K562 (cell line): Measurements from ENCODE around the gene TNPO3. TPM values are rescaled to one million over a fixed set of nuclear protein-coding genes. Genes with fewer than 3 reads are reported as not detected.
A peak's percentile ranks its signal among the peaks of the same experiment; 100 is the strongest.

Experiments used
- ATAC-seq: fragments of 200-7000 bp; cut with Tn5 transposase; 3 replicates; pipeline ENCODE4 v1.9.1; 2020; ENCODE audit warnings: moderate library complexity
- BruUV-seq: library from RNA; stranded (reverse); fragments of 400-500 nt; replicated peaks from 2 replicates; lab custom pipeline; 2021; lab: Mats Ljungman, UMichigan
- CTCF ChIA-PET: fragments of 300-600 bp; formaldehyde crosslinking; extraction: SDS; loops from one replicate; lab custom pipeline; 2021; ENCODE audit warnings: low intra/inter-chr PET ratio; lab: Yijun Ruan, JAX
- POLR2A ChIA-PET: fragments of 300-600, 350-650 bp; sonication (Branson Sonifier 250); formaldehyde crosslinking; extraction: SDS; loops from one replicate; lab custom pipeline; 2021; ENCODE audit warnings: antibody characterized with exemption, inconsistent platforms; lab: Yijun Ruan, JAX
- DNase-seq, 4 experiments: peaks; one replicate each; pipeline versions ENCODE4 v3.0.0 to v3.0.0-alpha.2; 2011 to 2018; ENCODE audit warnings: low spot score in 3 of 4, mixed read lengths in 3 of 4; ENCODE audit errors: extremely low read depth in 1 of 4
- FAIRE-seq: peaks from 2 replicates; lab custom pipeline; 2011; peaks lifted over from hg19 to GRCh38; lab: Jason Lieb, UNC
- H2AFZ ChIP-seq: 2 replicates; pipeline ENCODE4 v1.6.0; 2011; ENCODE audit warnings: low read depth, low read length, control low read depth, inconsistent platforms
- H3K27ac ChIP-seq: fragments of 200-600 bp; 3 replicates; pipeline ENCODE4 v1.8.0; 2011; ENCODE audit warnings: low read depth, mild to moderate bottlenecking, control low read depth, inconsistent platforms, low read length, moderate library complexity, mixed read lengths; ENCODE audit errors: extremely low read depth
- H3K27me3 ChIP-seq, 2 experiments: fragments of 300-600 bp in 1 of 2; 2 replicates in 1 of 2; 3 replicates in 1 of 2; pipeline versions ENCODE4 v1.6.0 to v1.8.0; 2011; ENCODE audit warnings: inconsistent platforms in 2 of 2, low read length in 2 of 2, mild to moderate bottlenecking in 1 of 2, mixed read lengths in 1 of 2, moderate library complexity in 1 of 2; ENCODE audit not compliant: control insufficient read depth in 2 of 2, insufficient read depth in 2 of 2
- H3K36me3 ChIP-seq: fragments of 300-600 bp; 3 replicates; pipeline ENCODE4 v1.8.0; 2011; ENCODE audit warnings: mild to moderate bottlenecking, low read length, inconsistent platforms; ENCODE audit not compliant: control insufficient read depth, insufficient read depth
- H3K4me1 ChIP-seq, 2 experiments: fragments of 200-600 bp in 1 of 2; replicated peaks in 1 of 2; 2 replicates in 1 of 2; 3 replicates in 1 of 2; pipeline versions ENCODE4 v1.5.1 to v1.8.0; 2011; ENCODE audit warnings: inconsistent platforms in 2 of 2, low read length in 2 of 2, mild to moderate bottlenecking in 1 of 2, mixed read lengths in 1 of 2, moderate library complexity in 1 of 2; ENCODE audit not compliant: control insufficient read depth in 2 of 2, insufficient read depth in 2 of 2
- H3K4me2 ChIP-seq: 2 replicates; pipeline ENCODE4 v1.6.1; 2011; ENCODE audit warnings: low read length, control low read depth, inconsistent platforms, mixed read lengths; ENCODE audit not compliant: insufficient read depth
- H3K4me3 ChIP-seq: fragments of 200-600 bp; sonication (generic), shearing (Covaris generic); 2 replicates; pipeline ENCODE4 v1.5.1; 2016; ENCODE audit warnings: control low read depth, inconsistent platforms
- H3K79me2 ChIP-seq: fragments of 200-600 bp; 3 replicates; pipeline ENCODE4 v1.8.0; 2011; ENCODE audit warnings: low read length, inconsistent platforms; ENCODE audit not compliant: control insufficient read depth, insufficient read depth
- H3K9ac ChIP-seq, 2 experiments: 2 replicates each; pipeline versions ENCODE4 v1.6.0 to v1.6.1; 2011; ENCODE audit warnings: low read depth in 2 of 2, low read length in 2 of 2, control low read depth in 1 of 2, inconsistent platforms in 1 of 2, mild to moderate bottlenecking in 1 of 2, mixed read lengths in 1 of 2; ENCODE audit not compliant: insufficient read depth in 1 of 2
- H3K9me1 ChIP-seq: one replicate; pipeline ENCODE4 v1.6.0; 2011; ENCODE audit warnings: inconsistent platforms, mild to moderate bottlenecking, low read length, moderate library complexity; ENCODE audit not compliant: control insufficient read depth, insufficient read depth
- H3K9me3 ChIP-seq: replicated peaks from 2 replicates; pipeline ENCODE4 v1.5.1; 2011; ENCODE audit warnings: low read depth, low read length, inconsistent platforms; ENCODE audit not compliant: control insufficient read depth, insufficient read depth
- H4K20me1 ChIP-seq: replicated peaks from 2 replicates; pipeline ENCODE4 v1.6.1; 2011; ENCODE audit warnings: low read length, inconsistent platforms, mixed read lengths; ENCODE audit not compliant: control insufficient read depth, insufficient read depth
- ATF1 ChIP-seq, 2 experiments: fragments of 450-650 bp in 1 of 2; IDR thresholded peaks; 2 replicates each; pipeline ENCODE4 v1.6.1; 2016; ENCODE audit warnings: missing compliant biosample characterization in 1 of 2, missing genetic modification characterization in 1 of 2
- ATF3 ChIP-seq, 2 experiments: fragments of 450-650 bp in 1 of 2; sonication (generic) in 1 of 2; formaldehyde crosslinking in 1 of 2; IDR thresholded peaks in 1 of 2; conservative IDR thresholded peaks in 1 of 2; 2 replicates each; pipeline versions ENCODE4 v1.6.1 to v1.8.1; 2016 to 2023; ENCODE audit warnings: mild to moderate bottlenecking in 2 of 2, moderate library complexity in 2 of 2, inconsistent platforms in 1 of 2, missing genetic modification reagents in 1 of 2
- IRF1 ChIP-seq: sonication (generic); formaldehyde crosslinking; IDR thresholded peaks from 2 replicates; pipeline ENCODE4 v1.8.0; 2022; ENCODE audit warnings: missing genetic modification reagents, mild to moderate bottlenecking, borderline replicate concordance
- KDM5B ChIP-seq: fragments of 200-600 bp; sonication (generic); IDR thresholded peaks from 2 replicates; pipeline ENCODE4 v1.6.1; 2012; ENCODE audit warnings: low read depth, mild to moderate bottlenecking, moderate library complexity, low read length, control low read depth, inconsistent platforms; ENCODE audit not compliant: insufficient replicate concordance
- MBD2 ChIP-seq: sonication (generic); IDR thresholded peaks from 2 replicates; pipeline ENCODE4 v1.6.1; 2016; ENCODE audit warnings: low read depth, borderline replicate concordance
- MIER1 ChIP-seq: fragments of 450-650 bp; IDR thresholded peaks from 2 replicates; pipeline ENCODE4 v1.6.1; 2016; ENCODE audit warnings: antibody characterized with exemption, mild to moderate bottlenecking, low read depth
- MLLT1 ChIP-seq, 2 experiments: fragments of 450-650 bp; IDR thresholded peaks; 2 replicates each; pipeline ENCODE4 v1.6.1; 2016
- SIX5 ChIP-seq, 2 experiments: IDR thresholded peaks; 2 replicates each; pipeline ENCODE4 v1.6.1; 2011; ENCODE audit warnings: low read length in 2 of 2, borderline replicate concordance in 1 of 2, low read depth in 1 of 2, mild to moderate bottlenecking in 1 of 2, moderate library complexity in 1 of 2; ENCODE audit not compliant: insufficient read depth in 1 of 2
- TAF1 ChIP-seq: IDR thresholded peaks from 2 replicates; pipeline ENCODE4 v1.6.1; 2011; ENCODE audit warnings: mild to moderate bottlenecking, low read length, moderate library complexity; ENCODE audit not compliant: insufficient read depth, control insufficient read depth, severe bottlenecking; ENCODE audit errors: extremely low read depth
- YBX1 ChIP-seq: fragments of 450-650 bp; IDR thresholded peaks from 2 replicates; pipeline ENCODE4 v1.7.1; 2016; ENCODE audit warnings: mild to moderate bottlenecking
- ZBTB11 ChIP-seq, 3 experiments: fragments of 200-800 bp in 1 of 3; fragments of 250-450 bp in 1 of 3; fragments of 450-650 bp in 1 of 3; sonication (Bioruptor Pico) in 1 of 3; sonication (Bioruptor generic) in 1 of 3; formaldehyde crosslinking in 1 of 3; IDR thresholded peaks; 2 replicates each; pipeline versions ENCODE4 v1.6.1 to v1.8.0; 2016 to 2022; ENCODE audit warnings: mild to moderate bottlenecking in 2 of 3, missing genetic modification characterization in 2 of 3, missing compliant biosample characterization in 1 of 3, moderate library complexity in 1 of 3
- ZNF24 ChIP-seq: fragments of 450-650 bp; IDR thresholded peaks from 2 replicates; pipeline ENCODE4 v1.6.1; 2016
- WGBS: fragments of 100-300 bp; shearing (Covaris generic); methylation state at CpG from one replicate; pipeline ENCODE4 v1.1.6; 2016; ENCODE audit warnings: low coverage, mixed read lengths; ENCODE audit not compliant: insufficient coverage; ENCODE audit errors: missing lambda C conversion rate; 5-methylcytosine and 5-hydroxymethylcytosine counted together
- in situ Hi-C: fragments of 300-500 bp; cut with MboI; formaldehyde crosslinking; loops from 4 replicates; pipeline ENCODE4 v1.15.0; 2018; ENCODE audit warnings: inconsistent platforms, mixed read lengths
- intact Hi-C: fragments of 100-400 bp; cut with micrococcal nuclease; formaldehyde crosslinking; loops from 2 replicates; pipeline ENCODE4 v1.14.2; 2022
- polyA plus RNA-seq, 8 experiments: library from polyadenylated mRNA; depleted of rRNA in 4 of 8; stranded (reverse) in 5 of 8; unstranded in 3 of 8; fragments of >200 nt; fragmentation: Nextera tagmentation in 2 of 8; fragmentation: Illumina TruSeq in 1 of 8; extraction: Ambion mirVana in 2 of 8; extraction: Trizol in 1 of 8; gene quantifications; 2 replicates each; pipeline versions ENCODE4 v1.2.1 to v1.2.3, GENCODE V29; 2011 to 2014; ENCODE audit warnings: inconsistent platforms in 1 of 8, missing spikeins in 1 of 8
- total RNA-seq, 7 experiments: library from RNA; depleted of rRNA in 6 of 7; stranded (reverse); fragments of >200 nt in 6 of 7; fragmentation: Illumina TruSeq in 2 of 7; extraction: Trizol in 2 of 7; gene quantifications; 2 replicates each; pipeline versions ENCODE4 v1.2.1 to v1.2.3, GENCODE V29; 2011 to 2021; ENCODE audit warnings: low replicate concordance in 1 of 7

The TNPO3 gene
- total and polyA plus RNA-seq, 9 of the 15 experiments (the other 6 are each of a cell fraction or from before 2014, with no cell fraction given) = 35.8 to 125 (median 110) TPM

GRCh38 chr7:129055861-129056464 lies 1.1 kb upstream of the TNPO3 start:
- Histone ChIP-seq H3K4me1 (peaks cover 13 to 21% of the 10 kb centered on the region in 2 experiments; a peak in 4 of 5 replicates), H3K27me3 (no peaks in the 10 kb centered on the region), H4K20me1 (peaks cover 16% of the 10 kb centered on the region), H3K4me3 (peak overlapping the region; percentile 80), H3K27ac (peak overlapping the region; percentile 99), H3K9me3 (no peaks in the 10 kb centered on the region), H3K4me2 (peak overlapping the region; percentile 99), H3K79me2 (peaks cover 46% of the 10 kb centered on the region), H3K36me3 (peaks cover 11% of the 10 kb centered on the region), H3K9ac (peak overlapping the region; percentile 82 to 98), H3K9me1 (no peaks in the 10 kb centered on the region), H2AFZ (peak overlapping the region; percentile 96)
- 75% methylated on average over 22 of the region's 22 CpGs for WGBS
- DNase-seq (peak in 1 of 4 experiments; percentile 37), FAIRE-seq (no peak), ATAC-seq (no peak)
- ChIA-PET CTCF (no interaction called here), POLR2A (interaction anchor here (0.7 to 5.6 kb wide), 5 partner anchors 11 to 158 kb away, joined by 3 to 149 read pairs (median 5); no protein-coding TSS in a partner anchor)
- no TSS peak for BruUV-seq
- intact Hi-C loops = no loop called here
- in situ Hi-C loops = no loop called here
- peak; percentile 44; the same call in 1 of the 2 replicates for TF ChIP-seq MBD2
- TF ChIP-seq ATF1 (CRISPR knock-in tag; IDR thresholded peaks at IDR 0.05) = no peak
- no peak for TF ChIP-seq ATF1 (tag; IDR thresholded peaks at IDR 0.05)
- no peak for TF ChIP-seq IRF1
- no peak for TF ChIP-seq SIX5 (IDR thresholded peaks at IDR 0.05; ENCODE audit: borderline replicate concordance in 1 of 2, insufficient read depth in 1 of 2, low read depth in 1 of 2, low read length in 2 of 2)
- TF ChIP-seq KDM5B = peak; percentile 2
- no peak for TF ChIP-seq YBX1
- TF ChIP-seq TAF1 = no peak
- TF ChIP-seq ZBTB11 (CRISPR knock-in tag; IDR thresholded peaks at IDR 0.05) = 0 out of 6 replicates have a peak, but pooled peaks of 1 of the 3 experiments have one; percentile 31
- TF ChIP-seq MLLT1 (IDR thresholded peaks at IDR 0.05) = peak in 1 of 2 experiments; percentile 62; a peak in 1 of 4 replicates
- TF ChIP-seq MIER1 = no peak
- TF ChIP-seq ZNF24 = no peak
- TF ChIP-seq ATF3 (IDR thresholded peaks at IDR 0.05) = peak; percentile 51
- no peak for TF ChIP-seq ATF3 (CRISPR knock-in tag; conservative IDR thresholded peaks at IDR 0.05)
